Hindlimb muscle (tissue), 1 donor: Measurements from ENCODE around the gene NCF1. TPM values are rescaled to one million over a fixed set of nuclear protein-coding genes. Genes with fewer than 3 reads are reported as not detected.
"Not testable (repeated sequence)": the region's sequence is repeated elsewhere in the genome, so short reads cannot be mapped to it uniquely, and the experiment has no call there.

Source experiments
- DNase-seq: peaks from one replicate; pipeline ENCODE4 v3.0.0-alpha.2; 2013
- polyA plus RNA-seq: library from polyadenylated mRNA; unstranded; fragments of 120-200 nt; gene quantifications from one replicate; pipeline ENCODE4 v1.2.1, GENCODE V29; 2013; ENCODE audit not compliant: insufficient read length

The NCF1 gene
- polyA plus RNA-seq, 1 donor, result 1.6 TPM

GRCh38 chr7:74788369-74789150 lies 14.7 kb downstream of the NCF1 start:
- peak; percentile 76 for DNase-seq

GRCh38 chr7:74789200-74789736 lies 15.5 kb downstream of the NCF1 start:
- not testable (repeated sequence) for DNase-seq

- not testable (repeated sequence) for DNase-seq
Measured at GRCh38 chr7:74797848-74798622, 24.2 kb downstream of the NCF1 start.

GRCh38 chr7:74798644-74799043 lies 24.8 kb downstream of the NCF1 start:
- DNase-seq, result not testable (repeated sequence)

GRCh38 chr7:74815882-74816281 lies 42.1 kb downstream of the NCF1 start:
- not testable (repeated sequence) for DNase-seq

- DNase-seq, result not testable (repeated sequence)
Measured at GRCh38 chr7:74820146-74820805, 46.5 kb downstream of the NCF1 start.

GRCh38 chr7:74821259-74821658 lies 47.4 kb downstream of the NCF1 start:
- not testable (repeated sequence) for DNase-seq

- not testable (repeated sequence) for DNase-seq
Measured at GRCh38 chr7:74829959-74830358, 56.1 kb downstream of the NCF1 start.

- not testable (repeated sequence) for DNase-seq
Measured at GRCh38 chr7:74830411-74830810, 56.6 kb downstream of the NCF1 start.

Other genes with a start within 250 kb of the NCF1 start
- gene GTF2I, start 116.3 kb upstream of the NCF1 start, polyA plus RNA-seq, result 175 TPM
- gene GTF2IRD2, start 77.6 kb downstream of the NCF1 start, polyA plus RNA-seq, result 15.9 TPM
- gene CASTOR2, start 190.7 kb downstream of the NCF1 start, polyA plus RNA-seq, result 27.6 TPM